ENCODE measurements around the gene PRR12. TPM values are rescaled to one million over a fixed set of nuclear protein-coding genes. Genes with fewer than 3 reads are reported as not detected.

The PRR12 gene
- total and polyA plus RNA-seq, 11 donors = 8.0 to 20.0 (median 14.2) TPM

GRCh38 chr19:49660338-49660961 is 69.5 kb downstream of the PRR12 start:
- intact Hi-C loops (cut with DNase I) = no loop called here
- Histone ChIP-seq H3K9me3 (no peaks in the 10 kb centered on the region), H3K4me3 (no peak overlapping the region), H3K27me3 (no peaks in the 10 kb centered on the region), H3K36me3 (peaks cover 6 to 78% (median 74%) of the 10 kb centered on the region in 9 donors), H3K4me1 (peaks cover 0 to 19% (median 9%) of the 10 kb centered on the region in 12 donors), H3K27ac (no peak overlapping the region)
- DNase-seq (peak in 1 of 5 donors; percentile 30), ATAC-seq (no peak)
- TF ChIP-seq POLR2A (IDR thresholded peaks at IDR 0.05) (no peak), CTCF (IDR thresholded peaks at IDR 0.05) (no peak)
- WGBS, 4 donors = 87 to 91% (median 89%) methylated on average over 11 to 15 of the region's 15 CpGs

GRCh38 chr19:49662011-49662410 is 71.0 kb downstream of the PRR12 start:
- H3K4me1 ChIP-seq = peaks cover 0 to 31% (median 17%) of the 10 kb centered on the region in 12 donors
- no peak overlapping the region for H3K27ac ChIP-seq
- DNase-seq (no peak), ATAC-seq (no peak)
- H3K9me3 ChIP-seq = no peaks in the 10 kb centered on the region
- TF ChIP-seq POLR2A (IDR thresholded peaks at IDR 0.05) = no peak
- no peak for TF ChIP-seq CTCF (IDR thresholded peaks at IDR 0.05)
- 93 to 97% (median 93%) methylated on average over 12 to 16 of the region's 16 CpGs for whole genome bisulfite sequencing, 4 donors
- H3K36me3 ChIP-seq = peaks cover 6 to 62% (median 58%) of the 10 kb centered on the region in 9 donors
- intact Hi-C loops (cut with DNase I) = no loop called here
- no peak overlapping the region for H3K4me3 ChIP-seq
- H3K27me3 ChIP-seq = no peaks in the 10 kb centered on the region

- peaks cover 0 to 33% (median 17%) of the 10 kb centered on the region in 12 donors for H3K4me1 ChIP-seq
- intact Hi-C loops (cut with DNase I) = no loop called here
- no peaks in the 10 kb centered on the region for H3K27me3 ChIP-seq
- H3K36me3 ChIP-seq = peaks cover 3 to 50% (median 46%) of the 10 kb centered on the region in 9 donors
- DNase-seq = peak in 1 of 5 donors; percentile 24
- no peak for TF ChIP-seq CTCF (IDR thresholded peaks at IDR 0.05)
- TF ChIP-seq POLR2A (IDR thresholded peaks at IDR 0.05) = no peak
- peak overlapping the region in 1 of 12 donors; percentile 60 for H3K27ac ChIP-seq
- no peak overlapping the region for H3K4me3 ChIP-seq
- no peaks in the 10 kb centered on the region for H3K9me3 ChIP-seq
- WGBS, 4 donors = 88 to 94% (median 90%) methylated on average over 12 of the region's 12 CpGs
- no peak for ATAC-seq
Observed at GRCh38 chr19:49663224-49663623, 72.2 kb downstream of the PRR12 start.

- no peaks in the 10 kb centered on the region for H3K27me3 ChIP-seq
- H3K36me3 ChIP-seq = peaks cover 0 to 40% (median 35%) of the 10 kb centered on the region in 9 donors
- intact Hi-C loops (cut with DNase I) = loop anchor here in 2 of 10 donors (1.0 to 5.0 kb wide), 3 partner anchors 22 to 167 kb away; partner anchors contain the start of genes PRR12 (in 1 of the 2), RPS11 (in 1 of the 2) and SCAF1 (in 1 of the 2)
- H3K27ac ChIP-seq = peak overlapping the region; percentile 63 to 95 (median 87)
- WGBS, 4 donors = 1% methylated on average over 32 to 53 of the region's 53 CpGs
- peak; percentile 87 to 94 (median 90) for DNase-seq
- peak in 1 of 2 donors; percentile 57 for TF ChIP-seq POLR2A (IDR thresholded peaks at IDR 0.05)
- peak in 7 of 12 donors; percentile 5 to 28 (median 16) for TF ChIP-seq CTCF (IDR thresholded peaks at IDR 0.05)
- peak overlapping the region; percentile 61 to 93 (median 76) for H3K4me3 ChIP-seq
- no peaks in the 10 kb centered on the region for H3K9me3 ChIP-seq
- peak; percentile 44 to 87 (median 80) for ATAC-seq
- peaks cover 0 to 33% (median 17%) of the 10 kb centered on the region in 12 donors for H3K4me1 ChIP-seq
Observed at GRCh38 chr19:49664171-49665035, 73.4 kb downstream of the PRR12 start.
